ENCODE results near the gene LAMA2. TPM values are rescaled to one million over a fixed set of nuclear protein-coding genes. Genes with fewer than 3 reads are reported as not detected.

LAMA2 gene
- polyA plus RNA-seq, 1 of the 3 experiments (the other 2 are of a cell fraction) = 0.92 TPM

DNA sequence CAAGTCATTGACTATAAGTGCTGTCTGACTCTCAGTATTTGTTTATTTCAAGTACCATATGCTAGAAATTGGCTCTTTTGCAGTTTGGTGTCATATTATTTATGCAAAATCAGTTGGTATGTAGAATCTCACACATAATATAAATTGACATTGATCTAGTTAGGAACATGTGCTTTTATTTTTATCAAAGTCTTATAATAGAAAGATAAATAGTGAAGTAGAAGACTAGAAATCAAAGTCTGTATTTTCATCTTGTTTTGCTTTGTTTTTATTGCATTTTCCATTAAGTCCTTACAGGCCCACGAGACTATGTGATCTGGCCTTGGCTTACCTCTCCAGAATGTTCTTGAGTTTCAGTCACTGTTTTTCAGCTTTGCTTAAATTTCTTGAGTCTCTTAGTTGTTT, 300.3 kb downstream of the LAMA2 start:
- POLR2A ChIA-PET = no interaction called here
- no peaks in the 10 kb centered on the region for H3K79me2 ChIP-seq (ENCODE audit: insufficient read depth)
- DNase-seq = no peak
- CTCF ChIA-PET = no interaction called here
- no peak overlapping the region for H3K9ac ChIP-seq
- H3K4me2 ChIP-seq = no peak overlapping the region
- H4K20me1 ChIP-seq (ENCODE audit: insufficient read depth) = no peaks in the 10 kb centered on the region
- no peaks in the 10 kb centered on the region for H3K36me3 ChIP-seq (replicated peaks in 1 of 2; ENCODE audit: control insufficient read depth in 1 of 2, insufficient read depth in 2 of 2, low read length in 1 of 2)
- H3F3A ChIP-seq (replicated peaks; ENCODE audit: insufficient read depth) = peaks cover 16% of the 10 kb centered on the region
- no peaks in the 10 kb centered on the region for H3K9me2 ChIP-seq
- H3K4me1 ChIP-seq (ENCODE audit: control insufficient read depth in 1 of 2, insufficient read depth in 2 of 2, low read depth in 1 of 2, low read length in 1 of 2) = peaks cover 0 to 7% of the 10 kb centered on the region in 2 experiments; a peak in 3 of 4 replicates
- H3K27ac ChIP-seq (ENCODE audit: low read depth in 2 of 2, low read length in 1 of 2) = peak overlapping the region in 1 of 2 experiments; percentile 40; a peak in 3 of 4 replicates
- no peak overlapping the region; the same call in 1 of the 2 replicates for H2AFZ ChIP-seq (ENCODE audit: low read depth)
- H3K4me3 ChIP-seq (ENCODE audit: low read depth in 2 of 2, low read length in 1 of 2) = no peak overlapping the region
- H3K9me3 ChIP-seq = no peaks in the 10 kb centered on the region
- H3K27me3 ChIP-seq (ENCODE audit: insufficient read depth) = no peaks in the 10 kb centered on the region
- WGBS (ENCODE audit: low lambda C conversion rate) = 13% methylated on average over 1 of the region's 1 CpG
- TF ChIP-seq TCF12 (IDR thresholded peaks at IDR 0.05) (0 out of 2 replicates have a peak, but pooled peaks have one; percentile 4), FOXM1 (IDR thresholded peaks at IDR 0.05; ENCODE audit: low read depth) (no peak)

DNA sequence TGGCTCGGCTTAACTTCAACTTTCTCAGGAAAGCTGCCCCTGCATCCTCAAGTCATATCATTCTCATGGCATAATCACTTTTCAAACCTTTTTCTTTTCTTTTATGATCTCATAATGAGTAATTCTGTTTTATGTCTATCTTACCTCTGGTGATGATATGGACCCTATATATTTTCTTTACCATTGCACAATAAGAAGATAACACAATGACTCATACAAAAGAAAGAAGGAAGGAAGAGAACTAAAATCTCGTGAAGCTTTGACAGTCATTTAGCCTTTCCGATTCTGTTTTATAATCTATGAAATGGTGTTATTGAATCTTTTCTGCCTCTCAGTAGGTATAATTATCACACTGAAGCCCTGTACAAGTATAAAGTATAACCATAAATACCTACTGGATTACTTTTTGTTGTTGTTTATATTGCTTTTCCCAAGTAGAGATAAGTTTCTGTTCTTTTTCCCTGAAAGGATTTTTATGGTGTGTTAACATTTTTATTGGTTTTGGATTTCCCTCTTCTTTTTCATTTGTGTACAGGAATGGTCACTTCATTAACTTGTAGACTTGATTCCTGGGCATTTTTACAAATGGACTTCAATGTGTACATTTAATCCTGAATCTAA, 300.9 kb downstream of the LAMA2 start:
- H4K20me1 ChIP-seq (ENCODE audit: insufficient read depth) = no peaks in the 10 kb centered on the region
- H3K4me3 ChIP-seq (ENCODE audit: low read depth in 2 of 2, low read length in 1 of 2) = no peak overlapping the region
- H3K36me3 ChIP-seq (replicated peaks in 1 of 2; ENCODE audit: control insufficient read depth in 1 of 2, insufficient read depth in 2 of 2, low read length in 1 of 2) = no peaks in the 10 kb centered on the region
- H3K9me2 ChIP-seq = no peaks in the 10 kb centered on the region
- 52% methylated on average over 3 of the region's 3 CpGs for WGBS (ENCODE audit: low lambda C conversion rate)
- H2AFZ ChIP-seq (ENCODE audit: low read depth) = no peak overlapping the region; the same call in 1 of the 2 replicates
- no peak overlapping the region for H3K4me2 ChIP-seq
- no peak overlapping the region for H3K9ac ChIP-seq
- DNase-seq = no peak
- CTCF ChIA-PET = no interaction called here
- no peaks in the 10 kb centered on the region for H3K9me3 ChIP-seq
- POLR2A ChIA-PET = no interaction called here
- H3K27ac ChIP-seq (ENCODE audit: low read depth in 2 of 2, low read length in 1 of 2) = peak overlapping the region in 1 of 2 experiments; percentile 40; a peak in 3 of 4 replicates
- TF ChIP-seq EP300 (IDR thresholded peaks at IDR 0.05; ENCODE audit: borderline replicate concordance in 1 of 2, low read depth in 1 of 2, low read length in 1 of 2) = no peak
- no peak for TF ChIP-seq RFX5 (IDR thresholded peaks at IDR 0.05; ENCODE audit: low read length)
- TF ChIP-seq, protein P1, sequence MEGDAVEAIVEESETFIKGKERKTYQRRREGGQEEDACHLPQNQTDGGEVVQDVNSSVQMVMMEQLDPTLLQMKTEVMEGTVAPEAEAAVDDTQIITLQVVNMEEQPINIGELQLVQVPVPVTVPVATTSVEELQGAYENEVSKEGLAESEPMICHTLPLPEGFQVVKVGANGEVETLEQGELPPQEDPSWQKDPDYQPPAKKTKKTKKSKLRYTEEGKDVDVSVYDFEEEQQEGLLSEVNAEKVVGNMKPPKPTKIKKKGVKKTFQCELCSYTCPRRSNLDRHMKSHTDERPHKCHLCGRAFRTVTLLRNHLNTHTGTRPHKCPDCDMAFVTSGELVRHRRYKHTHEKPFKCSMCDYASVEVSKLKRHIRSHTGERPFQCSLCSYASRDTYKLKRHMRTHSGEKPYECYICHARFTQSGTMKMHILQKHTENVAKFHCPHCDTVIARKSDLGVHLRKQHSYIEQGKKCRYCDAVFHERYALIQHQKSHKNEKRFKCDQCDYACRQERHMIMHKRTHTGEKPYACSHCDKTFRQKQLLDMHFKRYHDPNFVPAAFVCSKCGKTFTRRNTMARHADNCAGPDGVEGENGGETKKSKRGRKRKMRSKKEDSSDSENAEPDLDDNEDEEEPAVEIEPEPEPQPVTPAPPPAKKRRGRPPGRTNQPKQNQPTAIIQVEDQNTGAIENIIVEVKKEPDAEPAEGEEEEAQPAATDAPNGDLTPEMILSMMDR (IDR thresholded peaks at IDR 0.05) = no peak
- TF ChIP-seq YY1 (IDR thresholded peaks at IDR 0.05; ENCODE audit: low read depth) = no peak
- TF ChIP-seq EZH2phosphoT487 (IDR thresholded peaks at IDR 0.05; ENCODE audit: borderline replicate concordance, low read depth) = no peak
- TF ChIP-seq, protein P2, sequence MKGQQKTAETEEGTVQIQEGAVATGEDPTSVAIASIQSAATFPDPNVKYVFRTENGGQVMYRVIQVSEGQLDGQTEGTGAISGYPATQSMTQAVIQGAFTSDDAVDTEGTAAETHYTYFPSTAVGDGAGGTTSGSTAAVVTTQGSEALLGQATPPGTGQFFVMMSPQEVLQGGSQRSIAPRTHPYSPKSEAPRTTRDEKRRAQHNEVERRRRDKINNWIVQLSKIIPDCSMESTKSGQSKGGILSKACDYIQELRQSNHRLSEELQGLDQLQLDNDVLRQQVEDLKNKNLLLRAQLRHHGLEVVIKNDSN (IDR thresholded peaks at IDR 0.05; ENCODE audit: borderline replicate concordance, low read depth) = no peak
- no peak for TF ChIP-seq FOSL2 (IDR thresholded peaks at IDR 0.05; ENCODE audit: borderline replicate concordance, low read depth)
- no peak for TF ChIP-seq GABPA (IDR thresholded peaks at IDR 0.05; ENCODE audit: low read depth)
- no peaks in the 10 kb centered on the region for H3K27me3 ChIP-seq (ENCODE audit: insufficient read depth)
- H3K4me1 ChIP-seq (ENCODE audit: control insufficient read depth in 1 of 2, insufficient read depth in 2 of 2, low read depth in 1 of 2, low read length in 1 of 2) = peaks cover 0 to 7% of the 10 kb centered on the region in 2 experiments; a peak in 3 of 4 replicates
- H3F3A ChIP-seq (replicated peaks; ENCODE audit: insufficient read depth) = peaks cover 16% of the 10 kb centered on the region
- H3K79me2 ChIP-seq (ENCODE audit: insufficient read depth) = no peaks in the 10 kb centered on the region

Data from SK-N-SH (cell line).